Brain microvascular endothelial cell (primary cell): Measurements from ENCODE around the gene ALX3.
A peak's percentile ranks its signal among the peaks of the same experiment; 100 is the strongest.

ENCODE experiments used
- DNase-seq: peaks from one replicate; pipeline ENCODE4 v3.0.0-alpha.2; 2020
- H3K27ac ChIP-seq: fragments of 250-450 bp; sonication (Bioruptor Pico); 2 replicates; pipeline ENCODE4 v1.5.1; 2020; ENCODE audit warnings: mild to moderate bottlenecking, moderate library complexity
- H3K27me3 ChIP-seq: fragments of 250-450 bp; sonication (Bioruptor Pico); replicated peaks from 2 replicates; pipeline ENCODE4 v1.5.1; 2020; ENCODE audit warnings: mild to moderate bottlenecking
- H3K36me3 ChIP-seq: fragments of 250-450 bp; sonication (Bioruptor Pico); replicated peaks from 2 replicates; pipeline ENCODE4 v1.5.1; 2020; ENCODE audit warnings: mild to moderate bottlenecking
- H3K4me3 ChIP-seq: 2 replicates; pipeline ENCODE4 v1.5.1; 2011; ENCODE audit warnings: low read depth, mild to moderate bottlenecking, control low read depth, low read length, moderate library complexity
- CTCF ChIP-seq: IDR thresholded peaks from 2 replicates; pipeline ENCODE4 v1.5.1; 2011; ENCODE audit warnings: low read depth, mild to moderate bottlenecking, moderate library complexity, low read length, control low read depth, inconsistent platforms; ENCODE audit errors: missing control alignments
- in situ Hi-C: cut with HindIII; loops from 2 replicates; pipeline ENCODE4 v1.10.0; 2017; ENCODE audit warnings: low sequenced_read_pairs, low pct_ligation_motif_present

The ALX3 gene

GRCh38 chr1:110050602-110051261 lies 19.7 kb downstream of the ALX3 start:
- peak overlapping the region; percentile 21 for H3K27ac ChIP-seq
- DNase-seq: no peak
- no peak overlapping the region for H3K4me3 ChIP-seq
- H3K36me3 ChIP-seq: peaks cover 86% of the 10 kb centered on the region
- no peaks in the 10 kb centered on the region for H3K27me3 ChIP-seq
- no peak for TF ChIP-seq CTCF
- in situ Hi-C loops: no loop called here

GRCh38 chr1:110049801-110050601 lies 20.5 kb downstream of the ALX3 start:
- Histone ChIP-seq H3K4me3 (no peak overlapping the region), H3K27me3 (no peaks in the 10 kb centered on the region), H3K27ac (no peak overlapping the region), H3K36me3 (peaks cover 90% of the 10 kb centered on the region)
- no peak for TF ChIP-seq CTCF
- DNase-seq: no peak
- in situ Hi-C loops: no loop called here

GRCh38 chr1:110048923-110049601 lies 21.4 kb downstream of the ALX3 start:
- Histone ChIP-seq H3K36me3 (peaks cover 90% of the 10 kb centered on the region), H3K27me3 (no peaks in the 10 kb centered on the region), H3K4me3 (no peak overlapping the region), H3K27ac (no peak overlapping the region)
- in situ Hi-C loops: no loop called here
- no peak for TF ChIP-seq CTCF
- DNase-seq: no peak

GRCh38 chr1:110048240-110048639 lies 22.2 kb downstream of the ALX3 start:
- H3K4me3 ChIP-seq: no peak overlapping the region
- no peak for DNase-seq
- peaks cover 90% of the 10 kb centered on the region for H3K36me3 ChIP-seq
- TF ChIP-seq CTCF: no peak
- in situ Hi-C loops: no loop called here
- H3K27ac ChIP-seq: no peak overlapping the region
- no peaks in the 10 kb centered on the region for H3K27me3 ChIP-seq

- H3K27me3 ChIP-seq: no peaks in the 10 kb centered on the region
Observed at GRCh38 chr1:110047463-110047862, 23.0 kb downstream of the ALX3 start.

More at GRCh38 chr1:110047463-110047862, 23.0 kb downstream of the ALX3 start:
- peaks cover 89% of the 10 kb centered on the region for H3K36me3 ChIP-seq
- no peak for DNase-seq
- in situ Hi-C loops: no loop called here
- no peak for TF ChIP-seq CTCF
- H3K4me3 ChIP-seq: no peak overlapping the region
- H3K27ac ChIP-seq: no peak overlapping the region
